HUES64 (cell line): ENCODE data around the gene PBLD.
"Not testable (repeated sequence)": the region's sequence is repeated elsewhere in the genome, so short reads cannot be mapped to it uniquely, and the experiment has no call there.

ENCODE experiments used
- H3K27ac ChIP-seq: 2 replicates; pipeline ENCODE4 v1.7.0; 2013; ENCODE audit warnings: low read depth, low read length, inconsistent platforms
- H3K27me3 ChIP-seq: 2 replicates; pipeline ENCODE4 v1.6.1; 2013; ENCODE audit warnings: mild to moderate bottlenecking, low read length; ENCODE audit not compliant: insufficient read depth
- H3K36me3 ChIP-seq: 2 replicates; pipeline ENCODE4 v1.6.1; 2013; ENCODE audit warnings: mild to moderate bottlenecking, low read length; ENCODE audit not compliant: insufficient read depth
- H3K4me1 ChIP-seq: 2 replicates; pipeline ENCODE4 v1.6.1; 2013; ENCODE audit warnings: mild to moderate bottlenecking, low read length, moderate library complexity; ENCODE audit not compliant: insufficient read depth
- H3K4me3 ChIP-seq: 2 replicates; pipeline ENCODE4 v1.5.1; 2013; ENCODE audit warnings: mild to moderate bottlenecking, low read length, moderate library complexity
- H3K9ac ChIP-seq: 2 replicates; pipeline ENCODE4 v1.6.1; 2013; ENCODE audit warnings: mild to moderate bottlenecking, low read depth, low read length
- H3K9me3 ChIP-seq: 2 replicates; pipeline ENCODE4 v1.6.1; 2013; ENCODE audit warnings: low read depth, low read length; ENCODE audit not compliant: insufficient read depth
- WGBS: fragments of 150-250, 120-280 bp; methylation state at CpG from one replicate; pipeline ENCODE4 v1.1.7; 2013; ENCODE audit warnings: missing lambda C conversion rate; 5-methylcytosine and 5-hydroxymethylcytosine counted together

Gene PBLD

GRCh38 chr10:68301790-68302502 lies 30.8 kb downstream of the PBLD start:
- 86% methylated on average over 6 of the region's 6 CpGs for WGBS
- H3K27ac ChIP-seq = no peak overlapping the region
- H3K4me3 ChIP-seq = no peak overlapping the region
- H3K27me3 ChIP-seq = no peaks in the 10 kb centered on the region
- H3K9ac ChIP-seq = no peak overlapping the region
- no peaks in the 10 kb centered on the region for H3K9me3 ChIP-seq
- no peaks in the 10 kb centered on the region for H3K36me3 ChIP-seq
- H3K4me1 ChIP-seq = no peaks in the 10 kb centered on the region; the same call in 1 of the 2 replicates

- no peaks in the 10 kb centered on the region for H3K9me3 ChIP-seq
- H3K27ac ChIP-seq = no peak overlapping the region
- no peaks in the 10 kb centered on the region; the same call in 1 of the 2 replicates for H3K4me1 ChIP-seq
- WGBS = 89% methylated on average over 3 of the region's 3 CpGs
- no peak overlapping the region for H3K4me3 ChIP-seq
- H3K36me3 ChIP-seq = no peaks in the 10 kb centered on the region
- no peak overlapping the region for H3K9ac ChIP-seq
- no peaks in the 10 kb centered on the region for H3K27me3 ChIP-seq
Measured at GRCh38 chr10:68301301-68301700, 31.4 kb downstream of the PBLD start.

- H3K9me3 ChIP-seq = no peaks in the 10 kb centered on the region
- H3K27ac ChIP-seq = no peak overlapping the region
- H3K4me3 ChIP-seq = no peak overlapping the region
- no peaks in the 10 kb centered on the region for H3K4me1 ChIP-seq
- H3K9ac ChIP-seq = no peak overlapping the region
- 81% methylated on average over 9 of the region's 9 CpGs for WGBS
- H3K27me3 ChIP-seq = no peaks in the 10 kb centered on the region
- no peaks in the 10 kb centered on the region for H3K36me3 ChIP-seq
Measured at GRCh38 chr10:68296843-68297663, 35.7 kb downstream of the PBLD start.

- Histone ChIP-seq H3K36me3 (no peaks in the 10 kb centered on the region), H3K4me1 (no peaks in the 10 kb centered on the region), H3K4me3 (no peak overlapping the region), H3K9me3 (no peaks in the 10 kb centered on the region), H3K27me3 (no peaks in the 10 kb centered on the region), H3K9ac (no peak overlapping the region), H3K27ac (no peak overlapping the region)
Measured at GRCh38 chr10:68290736-68291135, 42.0 kb downstream of the PBLD start.

GRCh38 chr10:68288717-68289116 lies 44.0 kb downstream of the PBLD start:
- Histone ChIP-seq H3K36me3 (no peaks in the 10 kb centered on the region), H3K27ac (no peak overlapping the region), H3K9ac (no peak overlapping the region), H3K27me3 (no peaks in the 10 kb centered on the region), H3K4me3 (no peak overlapping the region), H3K4me1 (no peaks in the 10 kb centered on the region), H3K9me3 (no peaks in the 10 kb centered on the region)
- whole genome bisulfite sequencing = 96% methylated on average over 4 of the region's 4 CpGs

GRCh38 chr10:68284062-68285001 lies 48.4 kb downstream of the PBLD start:
- H3K4me1 ChIP-seq = no peaks in the 10 kb centered on the region
- no peak overlapping the region for H3K4me3 ChIP-seq
- H3K27me3 ChIP-seq = no peaks in the 10 kb centered on the region
- H3K36me3 ChIP-seq = no peaks in the 10 kb centered on the region
- no peak overlapping the region for H3K9ac ChIP-seq
- 86% methylated on average over 9 of the region's 9 CpGs for WGBS
- H3K27ac ChIP-seq = no peak overlapping the region
- H3K9me3 ChIP-seq = no peaks in the 10 kb centered on the region

- Histone ChIP-seq H3K9ac (no peak overlapping the region), H3K27me3 (no peaks in the 10 kb centered on the region), H3K4me1 (no peaks in the 10 kb centered on the region), H3K9me3 (peaks cover 19% of the 10 kb centered on the region; the same call in 1 of the 2 replicates), H3K36me3 (no peaks in the 10 kb centered on the region), H3K4me3 (no peak overlapping the region), H3K27ac (no peak overlapping the region)
- 97% methylated on average over 4 of the region's 4 CpGs for WGBS
Measured at GRCh38 chr10:68280758-68281157, 52.0 kb downstream of the PBLD start.

GRCh38 chr10:68278906-68279753 lies 53.6 kb downstream of the PBLD start:
- H3K4me1 ChIP-seq, H3K9ac ChIP-seq, H3K4me3 ChIP-seq, H3K27me3 ChIP-seq, H3K27ac ChIP-seq, H3K36me3 ChIP-seq: not testable (repeated sequence)
- H3K9me3 ChIP-seq = peaks cover 19% of the 10 kb centered on the region; the same call in 1 of the 2 replicates
- WGBS = 97% methylated on average over 70 of the region's 70 CpGs

GRCh38 chr10:68277814-68278213 lies 54.9 kb downstream of the PBLD start:
- H3K4me1 ChIP-seq, H3K27ac ChIP-seq, H3K27me3 ChIP-seq, H3K36me3 ChIP-seq, H3K9ac ChIP-seq, H3K4me3 ChIP-seq: not testable (repeated sequence)
- peaks cover 19% of the 10 kb centered on the region; the same call in 1 of the 2 replicates for H3K9me3 ChIP-seq
- WGBS = 96% methylated on average over 2 of the region's 2 CpGs

- Histone ChIP-seq H3K4me1 (0 out of 2 replicates have a peak, but pooled peaks cover 3% of the 10 kb centered on the region), H3K4me3 (no peak overlapping the region), H3K36me3 (no peaks in the 10 kb centered on the region), H3K9ac (no peak overlapping the region), H3K27me3 (peaks cover 6% of the 10 kb centered on the region; the same call in 1 of the 2 replicates), H3K27ac (no peak overlapping the region), H3K9me3 (peaks cover 19% of the 10 kb centered on the region; the same call in 1 of the 2 replicates)
Measured at GRCh38 chr10:68276224-68276623, 56.5 kb downstream of the PBLD start.
